ENCODE data around the gene PANK1.

DNA sequence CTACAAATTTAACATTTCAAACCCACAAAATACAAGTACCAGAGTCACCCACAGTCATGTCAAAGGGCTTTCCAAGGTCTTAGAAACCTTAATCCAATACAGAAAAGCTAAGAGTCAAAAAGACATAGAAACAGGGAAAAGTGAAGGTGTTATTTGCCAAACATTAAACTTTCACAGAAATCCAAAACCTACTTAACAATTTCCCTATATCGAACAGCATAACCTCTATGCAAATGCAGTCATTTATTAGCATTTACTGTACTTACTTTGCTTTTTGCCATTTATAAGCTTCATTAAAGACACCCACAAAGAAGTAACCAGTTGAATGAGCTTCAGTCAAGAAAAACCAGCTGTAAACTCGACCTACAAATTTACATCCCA is 1.6 kb downstream of the PANK1 start:
- TF ChIP-seq, protein P1, sequence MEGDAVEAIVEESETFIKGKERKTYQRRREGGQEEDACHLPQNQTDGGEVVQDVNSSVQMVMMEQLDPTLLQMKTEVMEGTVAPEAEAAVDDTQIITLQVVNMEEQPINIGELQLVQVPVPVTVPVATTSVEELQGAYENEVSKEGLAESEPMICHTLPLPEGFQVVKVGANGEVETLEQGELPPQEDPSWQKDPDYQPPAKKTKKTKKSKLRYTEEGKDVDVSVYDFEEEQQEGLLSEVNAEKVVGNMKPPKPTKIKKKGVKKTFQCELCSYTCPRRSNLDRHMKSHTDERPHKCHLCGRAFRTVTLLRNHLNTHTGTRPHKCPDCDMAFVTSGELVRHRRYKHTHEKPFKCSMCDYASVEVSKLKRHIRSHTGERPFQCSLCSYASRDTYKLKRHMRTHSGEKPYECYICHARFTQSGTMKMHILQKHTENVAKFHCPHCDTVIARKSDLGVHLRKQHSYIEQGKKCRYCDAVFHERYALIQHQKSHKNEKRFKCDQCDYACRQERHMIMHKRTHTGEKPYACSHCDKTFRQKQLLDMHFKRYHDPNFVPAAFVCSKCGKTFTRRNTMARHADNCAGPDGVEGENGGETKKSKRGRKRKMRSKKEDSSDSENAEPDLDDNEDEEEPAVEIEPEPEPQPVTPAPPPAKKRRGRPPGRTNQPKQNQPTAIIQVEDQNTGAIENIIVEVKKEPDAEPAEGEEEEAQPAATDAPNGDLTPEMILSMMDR (IDR thresholded peaks at IDR 0.05): no peak
- TF ChIP-seq POLR2A (IDR thresholded peaks at IDR 0.05): no peak
- no peak for TF ChIP-seq EP300 (IDR thresholded peaks at IDR 0.05)

Measured in tibial nerve (tissue), 4 donors.